ENCODE data around the gene MINDY4. TPM values are rescaled to one million over a fixed set of nuclear protein-coding genes. Genes with fewer than 3 reads are reported as not detected.

Gene MINDY4
- total RNA-seq, 1 donor from 2014 or later = 4.7 TPM

DNA sequence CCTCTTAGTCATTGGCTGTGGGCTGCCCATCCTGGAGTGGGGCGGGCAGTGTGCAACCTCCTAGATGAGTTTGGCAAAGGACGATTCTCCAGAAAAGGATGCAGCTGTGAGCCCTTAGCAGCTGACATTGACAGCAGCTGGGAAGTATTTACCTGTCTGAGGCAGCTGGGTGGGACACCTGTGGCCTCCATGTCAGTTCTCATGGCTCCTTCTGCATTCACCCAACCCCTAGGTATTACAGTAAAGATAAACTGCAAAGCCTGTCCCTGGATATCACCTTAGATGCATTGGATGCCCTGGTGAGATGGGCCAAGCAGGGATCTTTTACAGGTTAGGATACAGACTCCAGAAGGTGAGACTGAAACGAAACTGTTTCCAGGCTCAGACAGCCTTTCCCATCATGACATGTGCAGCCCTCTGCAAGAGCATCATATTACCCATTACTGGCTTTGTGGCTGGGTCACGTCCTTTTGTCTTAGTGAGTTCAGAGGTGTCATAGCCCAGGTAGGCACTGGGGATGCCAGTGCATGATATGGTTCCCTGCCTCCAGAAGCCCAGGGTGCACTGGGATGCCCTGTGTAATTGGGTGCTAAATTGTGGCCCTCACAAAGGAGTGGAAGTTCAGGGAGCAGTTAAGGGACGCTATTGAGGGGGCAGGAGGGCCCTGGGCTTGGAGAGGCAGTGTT, 28.9 kb downstream of the MINDY4 start:
- Mint-ChIP-seq H3K36me3 (ENCODE audit: low read depth, unreplicated experiment) (no peaks in the 10 kb centered on the region), H3K9me3 (ENCODE audit: unreplicated experiment) (no peaks in the 10 kb centered on the region), H3K27me3 (ENCODE audit: unreplicated experiment) (peaks cover 2% of the 10 kb centered on the region), H3K27ac (ENCODE audit: unreplicated experiment) (no peak overlapping the region), H3K4me1 (ENCODE audit: unreplicated experiment) (peaks cover 15% of the 10 kb centered on the region), H3K4me3 (ENCODE audit: unreplicated experiment) (no peak overlapping the region)
- DNase-seq (ENCODE audit: low spot score) = no peak
- TF ChIP-seq, protein P1, sequence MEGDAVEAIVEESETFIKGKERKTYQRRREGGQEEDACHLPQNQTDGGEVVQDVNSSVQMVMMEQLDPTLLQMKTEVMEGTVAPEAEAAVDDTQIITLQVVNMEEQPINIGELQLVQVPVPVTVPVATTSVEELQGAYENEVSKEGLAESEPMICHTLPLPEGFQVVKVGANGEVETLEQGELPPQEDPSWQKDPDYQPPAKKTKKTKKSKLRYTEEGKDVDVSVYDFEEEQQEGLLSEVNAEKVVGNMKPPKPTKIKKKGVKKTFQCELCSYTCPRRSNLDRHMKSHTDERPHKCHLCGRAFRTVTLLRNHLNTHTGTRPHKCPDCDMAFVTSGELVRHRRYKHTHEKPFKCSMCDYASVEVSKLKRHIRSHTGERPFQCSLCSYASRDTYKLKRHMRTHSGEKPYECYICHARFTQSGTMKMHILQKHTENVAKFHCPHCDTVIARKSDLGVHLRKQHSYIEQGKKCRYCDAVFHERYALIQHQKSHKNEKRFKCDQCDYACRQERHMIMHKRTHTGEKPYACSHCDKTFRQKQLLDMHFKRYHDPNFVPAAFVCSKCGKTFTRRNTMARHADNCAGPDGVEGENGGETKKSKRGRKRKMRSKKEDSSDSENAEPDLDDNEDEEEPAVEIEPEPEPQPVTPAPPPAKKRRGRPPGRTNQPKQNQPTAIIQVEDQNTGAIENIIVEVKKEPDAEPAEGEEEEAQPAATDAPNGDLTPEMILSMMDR (IDR thresholded peaks at IDR 0.05; ENCODE audit: unreplicated experiment) = no peak

DNA sequence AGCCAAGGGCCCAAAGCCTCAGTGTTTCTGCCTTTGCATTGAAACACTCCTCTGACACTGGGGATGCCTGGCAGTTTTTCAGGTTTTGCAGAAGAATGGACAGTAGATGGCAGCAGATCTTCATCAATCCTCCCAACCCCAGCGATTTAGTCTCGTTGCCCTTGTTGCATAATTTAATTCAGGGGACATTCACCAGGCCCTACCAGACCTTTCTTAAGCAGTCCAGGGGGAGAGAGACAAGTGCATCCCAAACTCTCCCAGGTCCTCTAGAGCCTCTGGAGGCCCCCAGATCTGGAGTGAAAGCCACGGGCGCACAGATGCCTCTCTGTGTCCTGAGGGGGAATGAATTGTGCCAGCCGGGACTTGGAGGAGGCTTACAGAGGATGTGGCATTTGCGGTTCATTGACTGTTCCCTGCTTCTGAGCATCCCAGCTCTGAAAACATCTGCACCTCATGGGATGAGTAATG, 29.6 kb downstream of the MINDY4 start:
- Mint-ChIP-seq H3K4me1 (ENCODE audit: unreplicated experiment) (peaks cover 13% of the 10 kb centered on the region), H3K27me3 (ENCODE audit: unreplicated experiment) (no peaks in the 10 kb centered on the region), H3K4me3 (ENCODE audit: unreplicated experiment) (no peak overlapping the region), H3K9me3 (ENCODE audit: unreplicated experiment) (no peaks in the 10 kb centered on the region), H3K36me3 (ENCODE audit: low read depth, unreplicated experiment) (no peaks in the 10 kb centered on the region), H3K27ac (ENCODE audit: unreplicated experiment) (no peak overlapping the region)
- peak; percentile 58 for DNase-seq (ENCODE audit: low spot score)
- TF ChIP-seq, protein P1 (IDR thresholded peaks at IDR 0.05; ENCODE audit: unreplicated experiment) = peak; percentile 68

DNA sequence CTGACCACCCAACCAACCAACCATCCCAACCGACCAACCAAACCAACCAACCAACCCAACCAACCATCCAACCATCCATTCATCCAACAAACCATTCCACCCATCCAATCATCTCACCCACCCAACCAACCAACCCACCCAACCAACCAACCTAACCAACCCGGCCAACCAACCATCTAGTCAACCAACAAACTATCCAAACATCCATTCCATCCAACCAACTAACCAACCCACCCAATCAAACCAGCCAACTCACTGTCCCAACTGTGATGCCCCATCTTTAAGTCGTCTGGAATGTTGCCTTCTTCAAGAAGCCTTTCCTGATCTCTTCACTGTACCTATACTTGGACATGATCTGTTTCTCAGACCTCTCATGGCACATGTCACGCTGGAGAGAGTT, 31.6 kb downstream of the MINDY4 start:
- no peak overlapping the region for H3K27ac Mint-ChIP-seq (ENCODE audit: unreplicated experiment)
- H3K4me1 Mint-ChIP-seq (ENCODE audit: unreplicated experiment) = peaks cover 9% of the 10 kb centered on the region
- no peak for DNase-seq (ENCODE audit: low spot score)
- H3K9me3 Mint-ChIP-seq (ENCODE audit: unreplicated experiment) = no peaks in the 10 kb centered on the region
- H3K4me3 Mint-ChIP-seq (ENCODE audit: unreplicated experiment) = no peak overlapping the region
- no peaks in the 10 kb centered on the region for H3K27me3 Mint-ChIP-seq (ENCODE audit: unreplicated experiment)
- no peaks in the 10 kb centered on the region for H3K36me3 Mint-ChIP-seq (ENCODE audit: low read depth, unreplicated experiment)
- TF ChIP-seq, protein P1 (IDR thresholded peaks at IDR 0.05; ENCODE audit: unreplicated experiment) = no peak

DNA sequence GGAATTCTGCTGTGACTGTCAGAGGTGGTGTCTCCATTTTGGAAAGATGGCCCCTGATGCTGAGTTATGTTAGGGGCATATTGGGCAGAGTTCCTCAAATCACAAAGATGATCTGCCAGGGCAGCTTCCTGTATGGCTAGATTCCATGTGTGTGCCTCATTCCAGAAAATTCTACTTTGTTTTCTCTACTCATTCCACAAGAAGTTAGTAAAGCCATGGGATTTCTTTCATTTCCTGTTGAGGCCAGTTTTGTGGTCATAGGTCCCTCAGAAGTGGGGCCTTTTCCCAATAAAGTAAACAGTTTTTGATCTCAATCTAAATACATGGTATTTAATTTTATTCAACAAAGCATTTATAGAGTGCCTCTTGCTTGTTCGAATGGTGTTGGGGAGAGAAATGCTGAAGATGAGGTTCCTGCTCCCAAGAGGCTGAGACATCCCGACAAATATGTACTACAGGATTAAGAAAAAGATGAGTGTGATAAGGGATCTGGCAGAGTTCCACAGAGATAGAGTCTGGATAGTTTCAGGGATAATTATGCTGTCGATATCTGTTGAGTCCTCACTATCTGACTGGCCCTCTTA, 33.0 kb downstream of the MINDY4 start:
- H3K36me3 Mint-ChIP-seq (ENCODE audit: low read depth, unreplicated experiment) = peaks cover 6% of the 10 kb centered on the region
- TF ChIP-seq, protein P1 (IDR thresholded peaks at IDR 0.05; ENCODE audit: unreplicated experiment) = no peak
- H3K27me3 Mint-ChIP-seq (ENCODE audit: unreplicated experiment) = no peaks in the 10 kb centered on the region
- DNase-seq (ENCODE audit: low spot score) = no peak
- H3K4me3 Mint-ChIP-seq (ENCODE audit: unreplicated experiment) = no peak overlapping the region
- H3K27ac Mint-ChIP-seq (ENCODE audit: unreplicated experiment) = no peak overlapping the region
- H3K4me1 Mint-ChIP-seq (ENCODE audit: unreplicated experiment) = peaks cover 9% of the 10 kb centered on the region
- H3K9me3 Mint-ChIP-seq (ENCODE audit: unreplicated experiment) = no peaks in the 10 kb centered on the region

DNA sequence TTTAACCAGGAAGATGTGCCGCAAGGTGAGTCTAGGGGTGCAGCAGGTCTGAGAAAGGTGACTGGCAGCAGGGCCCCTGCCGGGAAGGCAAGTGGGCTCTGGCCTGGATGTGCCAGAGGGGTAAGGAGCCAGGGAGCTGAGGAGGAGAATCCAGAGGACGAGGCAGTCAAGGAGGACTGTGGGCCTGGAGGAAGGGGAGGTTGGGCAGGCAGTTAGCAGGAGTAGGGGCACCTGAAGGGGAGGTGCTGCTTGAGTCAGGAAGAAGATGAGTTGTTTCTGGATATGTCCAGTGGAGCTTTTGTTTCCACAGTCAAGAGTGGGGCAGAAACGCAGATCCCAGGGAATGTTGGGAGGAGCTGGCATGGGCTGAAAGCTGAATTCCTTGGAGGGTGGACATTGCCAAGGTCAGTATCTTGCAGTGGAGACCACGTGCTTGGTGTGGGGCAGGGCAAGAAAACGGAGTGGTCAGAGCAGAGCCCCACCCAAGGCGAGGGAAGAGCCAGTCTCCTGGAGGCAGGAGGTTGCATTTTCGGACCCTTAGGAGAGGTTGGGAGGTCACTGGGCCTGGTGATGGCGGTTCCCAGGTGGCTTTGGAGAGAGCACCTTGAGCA, 34.0 kb downstream of the MINDY4 start:
- H3K4me1 Mint-ChIP-seq (ENCODE audit: unreplicated experiment) = peaks cover 7% of the 10 kb centered on the region
- no peaks in the 10 kb centered on the region for H3K9me3 Mint-ChIP-seq (ENCODE audit: unreplicated experiment)
- no peak overlapping the region for H3K4me3 Mint-ChIP-seq (ENCODE audit: unreplicated experiment)
- H3K27me3 Mint-ChIP-seq (ENCODE audit: unreplicated experiment) = no peaks in the 10 kb centered on the region
- peaks cover 6% of the 10 kb centered on the region for H3K36me3 Mint-ChIP-seq (ENCODE audit: low read depth, unreplicated experiment)
- no peak overlapping the region for H3K27ac Mint-ChIP-seq (ENCODE audit: unreplicated experiment)
- no peak for DNase-seq (ENCODE audit: low spot score)
- TF ChIP-seq, protein P1 (IDR thresholded peaks at IDR 0.05; ENCODE audit: unreplicated experiment) = no peak

Data from endothelial cell (in vitro differentiated cells).